Pancreas (tissue), 10 donors: ENCODE measurements around the gene CYP1A2. TPM values are rescaled to one million over a fixed set of nuclear protein-coding genes. Genes with fewer than 3 reads are reported as not detected.
"Not testable (repeated sequence)": the region's sequence is repeated elsewhere in the genome, so short reads cannot be mapped to it uniquely, and the experiment has no call there.

Experiments used
- ATAC-seq, 4 donors: fragments of 200-7000 bp; cut with Tn5 transposase; one replicate each; pipeline versions ENCODE4 v1.8.0 to v1.9.1; 2020; ENCODE audit warnings: mild to moderate bottlenecking in 4 of 4, moderate library complexity in 4 of 4
- DNase-seq, 6 donors: peaks; one replicate each; pipeline ENCODE4 v3.0.0-alpha.2; 2020
- FAIRE-seq: peaks from 2 replicates; lab custom pipeline; 2012; peaks lifted over from hg19 to GRCh38; lab: Jason Lieb, UNC
- H3K27ac ChIP-seq, 4 donors: fragments of 200-600 bp; sonication (generic); 1 replicate in 3 of 4; 2 replicates in 1 of 4; pipeline versions ENCODE4 v1.5.0 to v1.8.0; 2020
- H3K27me3 ChIP-seq, 4 donors: fragments of 200-600 bp; one replicate each; pipeline ENCODE4 v1.8.0; 2021
- H3K36me3 ChIP-seq, 3 donors: fragments of 200-600 bp; sonication (generic) in 1 of 3; one replicate each; pipeline versions ENCODE4 v1.5.0 to v1.8.0; 2020 to 2021
- H3K4me1 ChIP-seq, 3 donors: fragments of 200-600 bp; one replicate each; pipeline ENCODE4 v1.8.0; 2021
- H3K4me3 ChIP-seq, 4 donors: fragments of 200-600 bp; sonication (generic) in 2 of 4; one replicate each; pipeline versions ENCODE4 v1.5.0 to v1.8.0; 2020 to 2021
- H3K9me3 ChIP-seq, 4 donors: fragments of 200-600 bp; one replicate each; pipeline ENCODE4 v1.8.0; 2021
- WGBS, 2 donors: extraction: QIAGEN DNeasy Blood & Tissue Kit; methylation state at CpG; one replicate each; pipeline ENCODE4 v1.1.7; 2013; 5-methylcytosine and 5-hydroxymethylcytosine counted together
- intact Hi-C, 3 donors: fragments of 100-400 bp; cut with DNase I; formaldehyde crosslinking; loops; one replicate each; pipeline versions ENCODE4 v1.11.1 to v1.14.2; 2022
- polyA plus RNA-seq, 2 donors: library from polyadenylated mRNA; stranded (reverse); fragments of 200-250 nt; gene quantifications; one replicate each; pipeline ENCODE4 v1.2.3, GENCODE V29; 2013
- total RNA-seq, 6 donors: library from RNA; stranded (reverse); fragmentation: NEBNext Ultra II Directional in 4 of 6; extraction: Animal tissue kit (Norgen Biotek cat#: 25700) in 4 of 6; gene quantifications; one replicate each; pipeline versions ENCODE4 v1.2.1 to v1.2.4, GENCODE V29; 2021 to 2023
- TF ChIP-seq, protein P1 (sequence below), 4 donors: fragments of 200-600 bp; sonication (generic) in 3 of 4; IDR thresholded peaks; one replicate each; pipeline versions ENCODE4 v1.5.0 to v1.8.0; 2021; ENCODE audit warnings: antibody characterized with exemption in 4 of 4
- donor health status: healthy with polysubstance abuse.
- donor health status: DM: no; HTN: no; CAD: no; lungs with moderate emphysema.
- donor health status: DM: no; HTN: no; CAD: no.
- donor health status: control.
- donor health status: control.
- donor health status: Bipolar disorder and iron deficiency.
- donor health status: DM: yes; HTN: yes; CAD: no.
- donor health status: DM: no; HTN: no; CAD: no.
- donor health status: DM: no; HTN: no; CAD: no.
- donor health status: DM: yes; HTN: yes; CAD: no.

The CYP1A2 gene
- total and polyA plus RNA-seq, 8 donors, result 0.06 TPM; not detected in 7

DNA sequence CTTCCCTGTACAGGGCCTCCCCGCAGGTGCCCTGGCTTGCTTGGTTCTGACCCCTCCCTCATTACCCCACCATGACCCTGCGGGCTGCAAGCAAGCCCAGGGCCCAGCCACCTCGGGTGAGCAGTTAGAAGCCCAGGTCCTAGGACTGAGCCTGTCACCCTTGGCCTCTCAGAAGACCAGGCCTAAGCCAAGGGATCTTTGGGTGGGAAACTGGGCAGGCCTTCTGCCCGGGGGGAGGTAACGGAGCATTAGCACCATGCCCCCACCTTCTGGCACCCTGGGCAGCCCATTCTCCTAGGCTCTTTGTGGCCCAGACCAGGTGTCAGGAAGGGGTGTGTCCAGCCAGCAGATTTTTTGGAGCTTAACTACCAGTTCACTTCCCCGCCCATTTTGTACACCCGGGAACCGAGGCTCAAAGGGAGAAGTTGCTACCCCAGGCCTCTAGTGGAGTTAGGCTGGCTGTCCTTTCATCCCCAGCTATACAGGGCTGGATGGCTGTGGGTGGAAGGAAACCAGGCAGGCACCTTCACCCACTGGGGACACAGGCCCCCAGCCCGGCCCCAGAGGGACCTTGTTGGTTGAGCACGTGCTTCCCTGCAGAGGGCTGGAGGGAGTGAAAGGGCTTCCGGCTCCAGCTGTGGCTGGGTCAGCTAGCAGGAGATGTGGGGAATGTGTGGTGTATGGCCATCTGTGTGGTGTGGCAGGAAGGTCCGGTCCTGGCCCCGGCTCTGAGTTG lies 34.6 kb downstream of the CYP1A2 start:
- Histone ChIP-seq H3K4me1 (peaks cover 0 to 25% (median 3%) of the 10 kb centered on the region in 3 donors), H3K27ac (peak overlapping the region in 2 of 4 donors; percentile 44 to 54), H3K9me3 (no peaks in the 10 kb centered on the region), H3K4me3 (peak overlapping the region; percentile 53 to 79 (median 70)), H3K36me3 (no peaks in the 10 kb centered on the region), H3K27me3 (no peaks in the 10 kb centered on the region)
- TF ChIP-seq, protein P1, sequence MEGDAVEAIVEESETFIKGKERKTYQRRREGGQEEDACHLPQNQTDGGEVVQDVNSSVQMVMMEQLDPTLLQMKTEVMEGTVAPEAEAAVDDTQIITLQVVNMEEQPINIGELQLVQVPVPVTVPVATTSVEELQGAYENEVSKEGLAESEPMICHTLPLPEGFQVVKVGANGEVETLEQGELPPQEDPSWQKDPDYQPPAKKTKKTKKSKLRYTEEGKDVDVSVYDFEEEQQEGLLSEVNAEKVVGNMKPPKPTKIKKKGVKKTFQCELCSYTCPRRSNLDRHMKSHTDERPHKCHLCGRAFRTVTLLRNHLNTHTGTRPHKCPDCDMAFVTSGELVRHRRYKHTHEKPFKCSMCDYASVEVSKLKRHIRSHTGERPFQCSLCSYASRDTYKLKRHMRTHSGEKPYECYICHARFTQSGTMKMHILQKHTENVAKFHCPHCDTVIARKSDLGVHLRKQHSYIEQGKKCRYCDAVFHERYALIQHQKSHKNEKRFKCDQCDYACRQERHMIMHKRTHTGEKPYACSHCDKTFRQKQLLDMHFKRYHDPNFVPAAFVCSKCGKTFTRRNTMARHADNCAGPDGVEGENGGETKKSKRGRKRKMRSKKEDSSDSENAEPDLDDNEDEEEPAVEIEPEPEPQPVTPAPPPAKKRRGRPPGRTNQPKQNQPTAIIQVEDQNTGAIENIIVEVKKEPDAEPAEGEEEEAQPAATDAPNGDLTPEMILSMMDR (IDR thresholded peaks at IDR 0.05), result no peak
- FAIRE-seq, result no peak
- intact Hi-C loops, result loop anchor here in 1 of 3 donors (5.0 kb wide), 1 partner anchor 54 kb away; no protein-coding TSS in a partner anchor
- peak; percentile 7 to 14 (median 10) for ATAC-seq
- 9 to 11% methylated on average over 13 of the region's 13 CpGs for WGBS, 2 donors
- no peak for DNase-seq

DNA sequence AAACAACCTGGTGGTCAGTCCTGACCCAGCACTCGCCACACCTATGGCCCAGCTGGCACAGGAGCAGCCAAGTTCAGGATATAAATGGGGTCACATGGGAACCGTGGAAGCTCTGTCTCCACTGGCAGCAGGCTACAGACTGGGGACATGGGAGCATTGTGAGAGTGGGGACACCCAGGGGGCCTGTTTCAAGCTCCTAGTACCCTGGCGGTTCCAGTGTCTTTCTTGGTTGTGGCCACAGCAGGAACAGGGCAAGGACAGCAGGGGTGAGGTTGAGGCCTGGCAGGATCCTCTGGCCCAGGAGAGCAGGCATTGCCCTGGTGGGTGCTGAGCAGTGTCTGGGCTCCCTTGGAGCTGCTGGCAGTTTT lies 35.1 kb downstream of the CYP1A2 start:
- no peak for DNase-seq
- peaks cover 0 to 28% (median 3%) of the 10 kb centered on the region in 3 donors for H3K4me1 ChIP-seq
- H3K36me3 ChIP-seq, result no peaks in the 10 kb centered on the region
- H3K27me3 ChIP-seq, result no peaks in the 10 kb centered on the region
- TF ChIP-seq, protein P1 (IDR thresholded peaks at IDR 0.05), result no peak
- FAIRE-seq, result no peak
- H3K27ac ChIP-seq, result peak overlapping the region in 1 of 4 donors; percentile 54
- WGBS, 2 donors, result 37 to 44% methylated on average over 3 of the region's 3 CpGs
- intact Hi-C loops, result loop anchor here in 1 of 3 donors (5.0 kb wide), 1 partner anchor 54 kb away; no protein-coding TSS in a partner anchor
- no peaks in the 10 kb centered on the region for H3K9me3 ChIP-seq
- no peak for ATAC-seq
- H3K4me3 ChIP-seq, result peak overlapping the region in 2 of 4 donors; percentile 64 to 79

GRCh38 chr15:74784426-74785193 lies 36.0 kb downstream of the CYP1A2 start:
- H3K27me3 ChIP-seq, result no peaks in the 10 kb centered on the region
- no peaks in the 10 kb centered on the region for H3K36me3 ChIP-seq
- intact Hi-C loops, result loop anchor here in 1 of 3 donors (5.0 kb wide), 1 partner anchor 53 kb away; no protein-coding TSS in a partner anchor
- H3K9me3 ChIP-seq, result no peaks in the 10 kb centered on the region
- H3K4me1 ChIP-seq, result peaks cover 0 to 30% (median 3%) of the 10 kb centered on the region in 3 donors
- 82 to 84% methylated on average over 8 of the region's 8 CpGs for WGBS, 2 donors
- H3K4me3 ChIP-seq, result peak overlapping the region in 1 of 4 donors; percentile 79
- DNase-seq (no peak), ATAC-seq (no peak), FAIRE-seq (no peak)
- TF ChIP-seq, protein P1 (IDR thresholded peaks at IDR 0.05), result no peak
- H3K27ac ChIP-seq, result no peak overlapping the region

GRCh38 chr15:74785194-74786032 lies 36.8 kb downstream of the CYP1A2 start:
- no peak overlapping the region for H3K27ac ChIP-seq
- DNase-seq (no peak), FAIRE-seq (no peak)

DNA sequence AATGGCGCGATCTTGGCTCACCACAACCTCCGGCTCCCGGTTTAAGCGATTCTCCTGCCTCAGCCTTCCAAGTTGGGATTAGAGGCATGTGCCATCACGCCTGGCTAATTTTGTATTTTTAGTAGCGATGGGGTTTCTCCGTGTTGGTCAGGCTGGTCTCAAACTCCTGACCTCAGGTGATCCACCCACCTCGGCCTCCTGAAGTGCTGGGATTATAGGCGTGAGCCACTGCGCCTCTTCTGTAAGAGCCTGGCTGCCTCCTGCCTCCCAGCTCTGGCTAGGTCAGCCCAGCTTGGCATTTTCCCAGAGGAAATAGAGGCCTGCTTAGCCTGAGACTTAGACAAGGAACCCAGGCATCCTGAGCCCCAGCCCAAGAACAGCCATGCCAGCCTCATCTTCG lies 37.4 kb downstream of the CYP1A2 start:
- H3K36me3 ChIP-seq, H3K9me3 ChIP-seq, intact Hi-C loops, FAIRE-seq, DNase-seq, ATAC-seq, H3K27me3 ChIP-seq, H3K27ac ChIP-seq, H3K4me3 ChIP-seq: not testable (repeated sequence)
- H3K4me1 ChIP-seq, result peaks cover 0 to 34% (median 3%) of the 10 kb centered on the region in 3 donors
- 88 to 89% methylated on average over 12 of the region's 12 CpGs for WGBS, 2 donors

More at GRCh38 chr15:74785194-74786032, 36.8 kb downstream of the CYP1A2 start:
- no peaks in the 10 kb centered on the region for H3K27me3 ChIP-seq
- H3K9me3 ChIP-seq, result no peaks in the 10 kb centered on the region
- peaks cover 0 to 28% (median 3%) of the 10 kb centered on the region in 3 donors for H3K4me1 ChIP-seq
- WGBS, 2 donors, result 85 to 86% methylated on average over 13 of the region's 13 CpGs
- no peaks in the 10 kb centered on the region for H3K36me3 ChIP-seq
- no peak for ATAC-seq
- intact Hi-C loops, result no loop called here
- TF ChIP-seq, protein P1 (IDR thresholded peaks at IDR 0.05), result no peak
- peak overlapping the region in 1 of 4 donors; percentile 3 for H3K4me3 ChIP-seq
